ENCODE measurements around the gene SLFNL1.

GRCh38 chr1:41046347-41046775 is 24.8 kb upstream of the SLFNL1 start:
- TF ChIP-seq CTCF (IDR thresholded peaks at IDR 0.05) (no peak), POLR2A (IDR thresholded peaks at IDR 0.05) (no peak)

Measured in tibial nerve (tissue), 3 donors.